Activated CD4-positive, alpha-beta T cell treated with anti-CD3 and anti-CD28 coated beads for 4 hours (primary cell): ENCODE data around the gene KISS1R.
"Not testable (repeated sequence)": the region's sequence is repeated elsewhere in the genome, so short reads cannot be mapped to it uniquely, and the experiment has no call there.

ENCODE experiments used
- DNase-seq, 2 donors: peaks; one replicate each; pipeline ENCODE4 v3.0.0-alpha.2; 2020

The KISS1R gene

DNA sequence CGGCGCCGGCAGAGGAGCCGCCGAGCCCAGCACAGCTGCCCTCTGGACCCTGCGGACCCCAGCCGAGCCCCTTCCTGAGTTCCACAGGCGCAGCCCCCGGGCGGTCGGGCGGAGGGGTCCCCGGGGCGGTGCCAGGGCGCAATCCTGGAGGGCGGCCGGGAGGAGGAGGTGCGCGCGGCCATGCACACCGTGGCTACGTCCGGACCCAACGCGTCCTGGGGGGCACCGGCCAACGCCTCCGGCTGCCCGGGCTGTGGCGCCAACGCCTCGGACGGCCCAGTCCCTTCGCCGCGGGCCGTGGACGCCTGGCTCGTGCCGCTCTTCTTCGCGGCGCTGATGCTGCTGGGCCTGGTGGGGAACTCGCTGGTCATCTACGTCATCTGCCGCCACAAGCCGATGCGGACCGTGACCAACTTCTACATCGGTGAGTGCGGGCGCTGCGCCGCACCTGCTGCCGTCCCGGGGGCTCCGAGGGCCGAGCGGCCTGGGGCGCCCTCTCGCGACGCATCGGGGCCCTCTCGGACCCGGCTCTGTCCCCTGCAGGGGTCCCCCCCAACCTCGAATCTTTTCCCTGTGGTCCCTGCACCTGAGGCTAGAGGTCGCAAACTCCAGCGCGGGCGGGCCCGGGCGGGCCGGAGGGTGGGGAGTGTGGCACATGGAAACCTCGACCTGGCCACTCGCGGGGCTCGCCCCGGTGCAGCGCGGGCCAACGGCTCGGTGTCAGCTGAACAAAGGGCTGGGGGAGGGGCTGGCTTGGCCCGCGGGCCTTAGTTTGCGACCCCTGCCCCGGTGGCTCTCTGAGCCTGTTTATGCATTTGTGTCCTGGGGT, at the start of gene KISS1R:
Gene KISS1R, plus strand, starts transcription at position 11 of the 829 bp plus-strand sequence. Its CDS starts 170 bp downstream, at position 181.
- peak in 1 of 2 donors; percentile 42 for DNase-seq

DNA sequence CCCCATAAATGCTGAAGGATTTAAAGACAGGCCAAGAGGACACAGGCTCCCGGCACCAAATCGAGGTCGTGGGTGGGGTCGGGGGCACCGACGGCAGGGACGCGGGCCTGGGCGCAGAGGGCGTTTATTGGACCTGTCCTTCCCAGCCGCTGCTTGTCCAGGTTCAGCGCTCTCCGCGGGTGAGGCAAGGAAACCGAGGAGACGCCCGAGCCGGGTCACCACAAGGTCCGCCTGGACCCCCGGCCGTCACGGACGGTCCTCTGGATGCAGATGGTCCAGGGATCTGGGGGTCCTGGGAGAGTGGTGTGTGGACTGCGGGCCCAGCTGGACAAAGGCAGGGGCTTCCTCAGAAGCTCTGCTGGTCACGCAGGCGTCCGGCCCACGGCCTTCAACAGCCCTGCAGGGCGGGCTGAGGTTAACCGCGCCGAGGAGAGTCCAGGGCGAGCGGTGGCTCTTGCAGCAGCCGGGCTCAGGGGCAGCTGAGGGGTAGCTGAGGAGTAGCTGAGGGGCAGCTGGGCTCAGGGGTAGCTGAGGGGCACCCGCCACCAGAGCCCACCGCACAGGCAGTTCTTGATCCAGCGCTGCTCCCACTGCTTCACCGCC, 49.2 kb upstream of the KISS1R start:
- no peak for DNase-seq

DNA sequence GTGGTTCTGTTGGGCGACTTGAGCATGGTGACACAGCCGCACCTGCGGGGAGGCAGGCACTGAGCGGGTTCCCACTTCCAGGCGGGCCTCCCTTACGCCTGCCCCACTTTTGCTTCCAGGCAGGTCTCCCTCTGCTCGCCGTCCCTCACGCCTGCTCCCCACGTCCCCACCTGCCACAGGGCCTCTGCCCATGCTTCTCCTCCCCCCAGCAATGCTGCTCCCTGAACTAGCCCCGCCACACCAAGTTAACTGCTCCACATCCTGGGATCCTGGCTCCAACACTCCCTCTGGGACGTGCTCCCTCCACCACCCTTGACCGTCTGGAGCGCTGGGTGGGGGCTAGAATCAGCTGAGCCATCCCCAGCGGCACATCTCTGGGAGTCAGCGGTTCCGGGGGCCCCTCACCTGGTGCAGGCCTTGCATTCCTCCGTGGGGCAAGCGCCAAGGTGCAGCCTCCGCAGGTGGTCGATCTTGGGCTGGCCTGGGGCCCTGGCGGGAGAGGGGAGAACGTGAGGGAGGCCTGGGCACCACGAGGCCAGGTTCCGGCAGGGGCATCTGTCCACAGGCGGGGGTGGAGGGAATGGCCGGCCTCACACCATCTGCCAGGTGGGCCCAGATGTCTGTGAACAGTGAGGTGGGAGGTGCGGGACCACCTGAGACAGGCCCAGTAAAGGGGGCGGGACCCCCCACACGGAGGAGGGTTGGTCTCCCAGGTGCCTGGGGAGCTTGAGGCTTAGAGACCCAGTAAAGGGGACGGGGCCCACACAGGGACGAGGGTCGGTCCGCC, 48.5 kb upstream of the KISS1R start:
- no peak for DNase-seq

DNA sequence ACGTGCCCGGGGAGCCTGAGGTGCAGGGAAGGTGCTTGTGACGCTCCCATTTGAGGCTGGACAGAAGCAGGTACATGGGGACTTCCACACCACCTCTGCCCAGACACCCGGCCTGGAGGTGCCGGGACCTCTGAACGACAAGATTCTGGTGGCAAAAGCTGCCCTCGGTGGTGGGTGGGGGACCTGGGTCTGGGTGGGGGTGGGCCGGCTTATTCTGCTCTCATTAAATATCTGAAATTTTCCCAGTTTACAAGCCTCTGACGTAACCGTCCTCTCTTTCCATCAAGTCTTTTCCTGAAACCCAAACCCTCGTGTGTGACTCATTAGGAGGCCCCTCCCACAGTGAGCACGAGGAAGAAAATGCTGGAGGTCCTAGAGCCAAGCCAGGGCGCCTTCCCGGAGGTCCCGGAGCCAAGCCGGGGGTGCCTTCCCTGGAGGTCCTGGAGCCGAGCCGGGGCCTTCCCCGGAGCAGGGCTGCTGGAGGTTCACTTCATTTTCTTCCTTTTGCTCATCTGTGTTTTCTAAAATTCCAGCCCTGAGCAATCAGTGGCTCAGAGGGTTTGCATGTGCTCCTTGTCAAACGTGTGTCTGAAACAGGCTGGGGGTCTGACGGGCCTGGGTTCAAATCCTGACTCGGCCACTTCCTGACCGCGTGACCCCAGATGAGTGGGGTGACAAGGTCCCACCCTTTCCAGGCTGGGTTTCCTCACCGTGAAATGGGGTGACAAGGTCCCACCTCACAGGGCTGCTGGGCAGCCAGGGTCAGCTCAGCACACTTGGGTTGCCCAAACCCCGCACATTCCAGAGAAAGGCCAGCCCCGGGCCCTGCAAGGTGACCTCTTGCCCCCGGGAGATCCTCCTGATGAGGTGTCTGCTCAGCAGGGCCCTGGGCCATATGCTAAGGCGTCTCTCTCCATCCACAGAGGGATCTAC, 47.6 kb upstream of the KISS1R start:
- DNase-seq = no peak

DNA sequence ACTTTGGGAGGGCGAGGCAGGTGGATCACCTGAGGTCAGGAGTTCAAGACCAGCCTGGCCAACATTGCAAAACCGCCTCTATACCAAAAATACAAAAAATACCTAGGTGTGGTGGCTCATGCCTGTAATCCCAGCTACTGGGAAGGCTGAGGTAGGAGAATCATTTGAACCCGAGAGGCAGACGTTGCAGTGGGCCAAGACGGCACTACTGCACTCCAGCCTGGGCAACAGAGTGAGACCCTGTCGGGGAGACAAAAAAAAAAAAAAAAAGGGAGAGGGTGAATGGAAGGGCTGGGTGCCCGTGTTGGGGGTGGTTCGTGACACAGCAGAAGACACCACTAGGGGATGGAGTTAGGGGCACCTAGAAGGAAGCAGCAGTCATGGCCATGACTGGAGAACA, 46.8 kb upstream of the KISS1R start:
- DNase-seq = no peak

DNA sequence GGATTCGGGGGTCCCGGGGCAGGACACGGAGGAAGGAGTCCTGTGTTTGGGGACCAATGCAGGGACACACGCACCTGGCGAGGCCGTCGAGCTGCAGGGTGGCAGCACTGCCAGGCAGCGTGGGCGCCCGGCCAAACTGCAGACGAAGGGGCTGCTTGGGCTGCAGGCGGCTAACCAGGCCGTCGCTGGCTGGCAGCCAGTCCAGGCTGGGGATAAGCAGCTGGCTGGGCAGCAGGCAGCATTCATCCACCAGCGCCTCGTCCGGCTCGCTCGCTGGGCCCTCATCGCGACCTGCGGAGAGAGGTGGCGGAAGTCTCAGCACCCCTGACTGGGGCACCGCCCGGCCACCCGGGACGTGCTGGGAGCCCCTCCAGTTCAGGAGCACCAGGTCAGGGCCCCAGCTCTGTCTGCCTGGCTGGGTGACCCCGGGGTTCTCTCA, 46.2 kb upstream of the KISS1R start:
- no peak for DNase-seq

DNA sequence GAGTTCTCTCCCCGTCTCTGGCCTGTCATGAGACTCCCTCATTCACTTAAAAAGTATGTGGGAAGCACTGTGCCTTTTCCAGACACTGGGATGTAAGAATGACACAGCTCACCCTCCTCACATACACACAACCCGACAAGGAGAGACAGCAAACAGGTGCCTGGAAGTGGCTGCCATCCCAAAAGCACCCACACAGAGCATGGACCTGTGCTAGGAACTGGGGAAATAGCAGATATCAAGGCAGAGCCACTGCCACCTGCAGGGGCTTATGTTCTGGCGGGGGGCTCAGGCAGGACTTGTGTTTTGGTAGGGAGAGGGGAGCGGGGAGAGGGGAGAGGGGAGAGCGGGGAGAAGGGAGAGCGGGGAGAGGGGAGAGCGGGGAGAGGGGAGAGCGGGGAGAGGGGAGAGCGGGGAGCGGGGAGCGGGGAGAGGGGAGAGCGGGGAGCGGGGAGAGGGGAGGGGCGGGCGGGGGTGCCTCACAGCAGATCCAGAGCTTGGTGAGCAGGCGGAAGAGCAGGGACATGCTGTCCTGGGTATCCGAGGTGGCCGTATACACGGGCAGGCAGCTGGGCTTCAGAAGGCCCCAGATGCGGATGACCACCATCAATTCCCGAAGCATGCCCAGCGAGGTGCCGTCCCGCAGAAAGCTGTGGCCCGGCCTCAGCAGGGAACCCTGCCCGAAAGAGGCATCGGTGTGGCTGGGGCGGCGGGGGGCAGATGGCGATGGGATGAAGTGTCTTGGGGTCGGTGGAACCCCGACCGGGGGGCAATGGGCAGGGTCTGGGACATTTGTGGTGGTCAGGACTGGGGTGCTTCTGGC, 45.5 kb upstream of the KISS1R start:
- DNase-seq = no peak

DNA sequence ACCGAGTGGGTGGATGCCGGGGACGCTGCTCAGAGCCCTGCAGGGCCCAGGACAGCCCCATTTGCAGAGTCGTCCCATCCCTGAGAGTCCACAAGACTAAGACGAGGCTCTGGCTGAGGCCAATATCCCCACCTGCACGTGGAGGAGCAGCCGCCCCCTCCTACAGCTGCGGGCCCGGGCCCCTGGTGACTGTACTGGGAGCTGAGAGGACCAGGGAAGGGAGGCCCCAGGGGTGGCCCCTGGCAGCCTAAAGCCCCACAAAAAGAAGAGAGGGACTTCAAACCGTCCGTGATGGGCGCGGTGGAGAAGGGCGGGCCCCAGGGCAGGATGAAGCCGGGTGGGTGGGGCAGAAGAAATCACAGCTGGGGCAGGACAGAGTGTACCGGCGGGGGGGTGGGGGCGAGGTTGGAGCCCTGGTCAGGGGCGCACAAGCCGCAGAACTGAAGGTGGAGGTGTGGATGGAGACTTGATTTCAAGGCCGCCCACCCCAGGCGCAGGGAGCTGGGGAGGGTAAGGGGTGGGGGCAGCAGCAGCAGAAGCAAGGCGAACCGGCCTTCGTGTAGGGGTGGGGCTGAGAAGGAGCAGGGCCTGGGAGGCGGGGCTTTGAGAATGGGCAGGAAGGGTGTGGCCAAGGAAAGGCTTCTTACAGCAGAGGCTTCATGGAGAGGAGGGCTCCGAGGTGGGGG, 44.7 kb upstream of the KISS1R start:
- peak; percentile 69 to 77 for DNase-seq

DNA sequence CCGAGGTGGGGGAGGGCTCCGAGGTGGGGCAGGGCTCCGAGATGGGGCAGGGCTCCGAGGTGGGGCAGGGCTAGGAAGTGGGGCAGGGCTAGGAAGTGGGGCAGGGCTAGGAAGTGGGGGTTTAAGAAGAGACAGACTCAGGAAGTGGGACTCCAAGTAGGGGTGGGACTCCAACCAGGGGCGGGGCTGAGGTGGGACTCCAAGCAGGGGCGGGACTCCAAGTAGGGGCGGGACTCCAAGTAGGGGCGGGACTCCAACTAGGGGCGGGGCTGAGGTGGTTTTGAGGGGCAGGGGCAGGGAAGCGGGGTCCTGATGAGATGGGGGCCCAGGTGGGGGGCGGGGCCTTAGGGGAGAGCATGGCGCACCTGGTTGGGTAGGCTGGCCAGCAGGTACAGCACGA, 44.0 kb upstream of the KISS1R start:
- DNase-seq = peak; percentile 54 to 68

DNA sequence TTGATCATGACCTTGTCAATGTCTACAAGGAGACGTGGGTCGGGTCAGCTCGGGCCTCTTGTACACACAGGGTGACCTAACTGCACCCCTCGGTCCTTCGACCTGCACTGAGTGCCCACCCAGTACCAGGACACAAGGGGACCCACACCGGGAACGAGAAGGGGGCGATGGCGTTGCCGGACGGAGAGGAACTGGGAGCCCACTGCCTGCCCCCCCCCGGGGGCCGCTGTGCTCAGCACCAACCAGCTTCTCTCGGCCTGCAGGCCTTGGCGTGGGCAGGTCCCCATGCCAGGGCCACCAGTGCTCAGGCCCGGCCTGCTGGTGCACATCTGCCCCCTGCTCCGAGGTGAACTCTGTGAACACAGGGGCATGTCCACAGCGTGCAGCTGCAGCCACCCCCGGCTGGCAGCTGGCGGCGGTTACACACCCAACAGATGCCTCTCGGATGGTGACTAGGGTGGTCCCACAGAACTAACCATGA, 43.5 kb upstream of the KISS1R start:
- DNase-seq = no peak

DNA sequence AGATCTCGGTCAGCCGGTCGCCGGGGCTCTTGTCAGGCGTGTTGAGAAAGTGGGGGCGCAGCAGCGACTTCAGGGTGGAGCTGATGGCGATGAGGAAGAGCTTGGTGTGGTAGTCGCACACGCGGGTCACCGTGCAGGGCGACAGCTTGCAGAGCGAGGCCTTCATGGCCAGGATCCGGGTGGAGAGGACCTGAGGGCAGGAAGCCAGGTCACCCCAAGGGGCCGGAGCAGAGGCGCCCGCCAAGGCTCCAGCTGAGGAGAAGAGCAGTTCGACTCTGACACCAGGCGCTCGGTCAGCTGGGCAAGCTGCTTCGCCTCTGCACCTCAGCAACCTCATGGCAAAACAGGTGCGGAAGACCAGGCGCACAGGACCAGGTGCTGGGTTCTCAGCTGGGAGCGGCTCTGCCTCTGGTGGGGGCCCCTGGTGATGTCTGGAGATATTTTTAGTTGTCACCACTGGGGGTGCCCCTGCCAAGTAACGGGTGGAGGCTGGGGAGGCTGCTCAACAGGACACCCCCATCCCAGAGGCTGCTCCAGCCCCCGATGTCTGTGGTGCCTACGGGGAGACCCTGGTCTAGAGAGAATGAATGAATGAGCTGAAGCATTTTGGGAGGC, 41.8 kb upstream of the KISS1R start:
- DNase-seq = no peak

DNA sequence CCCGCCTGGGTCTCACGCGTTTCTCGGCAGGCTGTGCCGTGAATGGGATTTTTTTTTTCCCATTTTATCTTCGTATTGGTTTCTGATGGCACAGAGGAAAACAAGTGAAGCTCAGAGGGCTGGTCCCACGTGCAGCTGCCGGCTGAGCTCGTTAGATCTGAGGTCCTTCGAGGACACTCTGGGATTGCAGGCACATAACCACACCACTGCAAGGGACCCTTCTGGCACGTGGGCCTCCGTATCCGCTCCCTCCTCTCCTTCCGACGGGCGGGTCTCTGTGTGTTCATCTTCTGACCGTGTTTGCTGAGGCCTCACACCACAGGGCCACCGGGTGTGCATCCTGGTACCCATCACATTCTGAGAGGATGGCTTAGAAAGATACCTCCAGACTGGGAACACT, 41.0 kb upstream of the KISS1R start:
- DNase-seq = no peak

DNA sequence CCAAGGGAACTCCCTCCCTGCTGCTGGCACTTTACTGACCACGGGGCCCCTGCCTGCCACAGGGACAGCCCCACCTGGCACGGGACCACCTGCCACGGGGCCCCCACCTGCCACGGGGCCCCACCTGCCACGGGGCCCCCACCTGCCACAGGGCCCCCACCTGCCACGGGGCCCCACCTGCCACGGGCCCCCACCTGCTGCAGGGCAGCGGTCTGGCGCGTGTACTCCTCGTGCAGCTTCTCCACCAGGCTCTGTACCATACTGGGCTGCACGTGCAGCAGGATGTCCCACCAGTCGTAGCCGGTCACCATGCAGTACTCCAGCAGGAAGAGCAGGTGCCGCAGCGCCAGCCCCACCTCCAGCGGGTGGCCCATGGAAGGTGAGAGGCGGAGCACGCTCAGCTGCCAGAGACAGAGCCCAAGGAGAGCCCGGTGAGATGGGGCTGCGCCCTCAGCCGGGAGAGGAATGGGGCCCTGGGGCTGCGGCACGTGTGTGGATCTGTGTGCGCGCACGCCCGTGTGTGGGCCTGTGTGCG, 40.3 kb upstream of the KISS1R start:
- DNase-seq = no peak

DNA sequence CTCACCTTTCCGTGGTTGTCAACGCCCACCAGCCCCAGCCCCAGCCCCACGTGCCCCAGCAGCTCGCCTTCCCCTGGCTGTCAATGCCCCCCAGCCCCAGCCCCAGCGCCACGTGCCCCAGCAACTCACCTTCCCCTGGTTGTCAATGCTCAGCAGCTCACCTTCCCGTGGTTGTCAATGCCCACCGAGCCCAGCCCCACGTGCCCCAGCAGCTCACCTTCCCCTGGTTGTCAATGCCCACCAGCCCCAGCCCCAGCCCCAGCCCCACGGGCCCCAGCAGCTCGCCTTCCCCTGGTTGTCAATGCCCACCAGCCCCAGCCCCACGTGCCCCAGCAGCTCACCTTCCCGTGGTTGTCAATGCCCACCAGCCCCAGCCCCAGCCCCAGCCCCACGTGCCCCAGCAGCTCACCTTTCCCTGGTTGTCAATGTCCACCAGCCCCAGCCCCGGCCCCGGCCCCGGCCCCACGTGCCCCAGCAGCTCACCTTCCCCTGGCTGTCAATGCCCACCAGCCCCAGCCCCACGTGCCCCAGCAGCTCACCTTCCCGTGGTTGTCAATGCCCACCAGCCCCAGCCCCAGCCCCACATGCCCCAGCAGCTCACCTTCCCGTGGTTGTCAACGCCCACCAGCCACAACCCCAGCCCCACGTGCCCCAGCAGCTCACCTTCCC, 39.0 kb upstream of the KISS1R start:
- DNase-seq = not testable (repeated sequence)

DNA sequence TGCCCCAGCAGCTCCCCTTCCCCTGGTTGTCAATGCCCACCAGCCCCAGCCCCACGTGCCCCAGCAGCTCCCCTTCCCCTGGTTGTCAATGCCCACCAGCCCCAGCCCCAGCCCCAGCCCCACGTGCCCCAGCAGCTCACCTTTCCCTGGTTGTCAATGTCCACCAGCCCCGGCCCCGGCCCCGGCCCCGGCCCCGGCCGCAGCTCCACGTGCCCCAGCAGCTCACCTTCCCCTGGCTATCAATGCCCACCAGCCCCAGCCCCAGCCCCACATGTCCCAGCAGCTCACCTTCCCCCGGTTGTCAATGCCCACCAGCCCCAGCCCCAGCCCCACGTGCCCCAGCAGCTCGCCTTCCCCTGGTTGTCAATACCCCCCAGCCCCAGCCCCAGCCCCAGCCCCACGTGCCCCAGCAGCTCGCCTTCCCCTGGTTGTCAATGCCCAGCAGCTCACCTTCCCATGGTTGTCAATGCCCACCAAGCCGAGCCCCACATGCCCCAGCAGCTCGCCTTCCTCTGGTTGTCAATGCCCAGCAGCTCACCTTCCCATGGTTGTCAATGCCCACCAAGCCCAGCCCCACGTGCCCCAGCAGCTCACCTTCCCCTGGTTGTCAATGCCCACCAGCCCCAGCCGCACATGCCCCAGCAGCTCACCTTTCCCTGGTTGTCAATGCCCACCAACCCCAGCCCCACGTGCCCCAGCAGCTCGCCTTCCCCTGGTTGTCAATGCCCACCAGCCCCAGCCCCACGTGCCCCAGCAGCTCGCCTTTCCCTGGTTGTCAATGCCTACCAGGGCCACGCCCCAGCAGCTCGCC, 38.2 kb upstream of the KISS1R start:
- not testable (repeated sequence) for DNase-seq

DNA sequence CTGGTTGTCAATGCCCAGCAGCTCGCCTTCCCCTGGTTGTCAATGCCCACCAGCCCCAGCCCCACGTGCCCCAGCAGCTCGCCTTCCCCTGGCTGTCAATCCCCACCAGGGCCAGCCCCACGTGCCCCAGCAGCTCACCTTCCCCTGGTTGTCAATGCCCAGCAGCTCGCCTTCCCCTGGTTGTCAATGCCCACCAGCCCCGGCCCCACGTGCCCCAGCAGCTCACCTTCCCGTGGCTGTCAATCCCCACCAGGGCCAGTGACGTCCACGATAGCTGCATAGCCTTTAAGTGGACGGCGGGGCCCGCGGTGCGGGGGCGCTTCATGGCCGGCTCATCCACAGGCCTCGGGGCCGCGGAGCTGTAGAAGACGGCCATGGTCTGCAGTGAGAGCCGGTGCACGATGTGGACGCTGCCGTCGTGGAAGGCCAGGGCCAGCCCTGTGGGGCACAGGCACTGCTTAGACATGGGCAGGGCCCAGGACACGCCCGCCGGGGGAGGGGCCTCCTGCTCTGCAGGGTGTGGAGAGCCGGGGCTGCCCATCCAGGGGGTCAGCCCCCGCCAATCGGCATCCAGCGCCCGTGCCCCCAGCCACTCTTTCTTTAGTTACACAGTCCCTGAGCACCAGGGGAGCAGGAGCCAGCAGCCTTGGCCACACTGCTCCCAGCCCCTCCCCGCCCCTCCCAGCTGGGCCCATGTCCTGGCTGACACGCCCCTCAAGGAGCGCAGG, 37.3 kb upstream of the KISS1R start:
- DNase-seq = no peak

DNA sequence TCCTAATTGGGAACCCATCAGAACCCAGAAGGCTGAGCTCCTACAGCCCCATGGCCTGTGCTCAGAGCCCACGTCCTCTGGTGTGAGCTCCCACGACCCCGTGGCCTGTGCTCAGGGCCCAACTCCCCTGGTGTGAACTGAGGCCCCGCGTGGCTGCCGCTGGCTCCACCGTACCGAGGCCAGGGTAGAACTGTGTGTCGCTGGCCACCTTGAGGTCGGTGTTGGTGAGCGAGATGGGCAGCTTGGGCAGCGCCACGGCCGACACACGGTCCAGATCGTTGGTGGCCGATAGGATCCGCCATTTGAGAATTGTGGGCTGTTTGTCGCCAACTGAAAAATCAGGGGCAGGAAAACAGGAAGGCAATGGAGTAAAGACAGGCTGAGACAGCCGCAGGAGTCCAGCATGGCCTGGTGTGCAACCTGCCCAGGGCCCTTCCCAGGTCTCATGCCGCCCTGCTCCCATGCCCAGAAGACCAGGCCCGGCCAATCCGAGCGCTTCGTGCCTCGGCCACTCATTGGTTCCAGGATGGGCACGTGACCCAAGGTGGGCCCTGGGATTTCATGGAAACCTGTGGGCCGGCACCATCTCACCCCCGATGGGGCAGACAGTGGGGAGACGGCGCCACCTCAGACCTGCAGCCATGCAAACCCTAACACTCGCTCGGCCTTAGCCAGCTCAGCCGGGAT, 35.6 kb upstream of the KISS1R start:
- no peak for DNase-seq
